HG02588 (cell line): Measurements from ENCODE around the gene MTUS2.

ENCODE experiments used
- ATAC-seq: cut with Tn5 transposase; IDR thresholded peaks from one replicate; pipeline ENCODE4 v1.9.1; 2021; ENCODE audit warnings: mild to moderate bottlenecking, moderate library complexity; ENCODE audit not compliant: unreplicated experiment

The MTUS2 gene

GRCh38 chr13:29103065-29103800 lies 283.1 kb downstream of the MTUS2 start:
- no peak for ATAC-seq

GRCh38 chr13:29104461-29104860 lies 284.3 kb downstream of the MTUS2 start:
- ATAC-seq = no peak

- no peak for ATAC-seq
Observed at GRCh38 chr13:29105779-29106178, 285.6 kb downstream of the MTUS2 start.

GRCh38 chr13:29106651-29107050 lies 286.5 kb downstream of the MTUS2 start:
- no peak for ATAC-seq

GRCh38 chr13:29108068-29108786 lies 288.1 kb downstream of the MTUS2 start:
- ATAC-seq = no peak

- no peak for ATAC-seq
Observed at GRCh38 chr13:29109987-29110386, 289.8 kb downstream of the MTUS2 start.

GRCh38 chr13:29111446-29111845 lies 291.3 kb downstream of the MTUS2 start:
- ATAC-seq = no peak

- no peak for ATAC-seq
Observed at GRCh38 chr13:29115842-29116241, 295.7 kb downstream of the MTUS2 start.

- ATAC-seq = no peak
Observed at GRCh38 chr13:29117663-29118062, 297.5 kb downstream of the MTUS2 start.

GRCh38 chr13:29118471-29118870 lies 298.3 kb downstream of the MTUS2 start:
- ATAC-seq = no peak

- peak; percentile 57 for ATAC-seq
Observed at GRCh38 chr13:29125191-29125933, 305.2 kb downstream of the MTUS2 start.

GRCh38 chr13:29125934-29126424 lies 305.8 kb downstream of the MTUS2 start:
- peak; percentile 43 for ATAC-seq

- no peak for ATAC-seq
Observed at GRCh38 chr13:29129616-29130015, 309.5 kb downstream of the MTUS2 start.

- no peak for ATAC-seq
Observed at GRCh38 chr13:29131159-29131558, 311.0 kb downstream of the MTUS2 start.

GRCh38 chr13:29131881-29132668 lies 311.9 kb downstream of the MTUS2 start:
- ATAC-seq = no peak

GRCh38 chr13:29136341-29136740 lies 316.2 kb downstream of the MTUS2 start:
- ATAC-seq = no peak

GRCh38 chr13:29137016-29137415 lies 316.9 kb downstream of the MTUS2 start:
- ATAC-seq = no peak

GRCh38 chr13:29137995-29138394 lies 317.9 kb downstream of the MTUS2 start:
- ATAC-seq = no peak

GRCh38 chr13:29140277-29140676 lies 320.1 kb downstream of the MTUS2 start:
- ATAC-seq = no peak

- no peak for ATAC-seq
Observed at GRCh38 chr13:29143847-29144246, 323.7 kb downstream of the MTUS2 start.

- no peak for ATAC-seq
Observed at GRCh38 chr13:29154390-29154789, 334.3 kb downstream of the MTUS2 start.
